OCI-LY1 (cell line): Measurements from ENCODE around the gene RBM20.

Experiments
- H2AFZ ChIP-seq: fragments of 200-600 bp; sonication (generic), shearing (Covaris generic); 2 replicates; pipeline ENCODE4 v1.6.0; 2014; ENCODE audit warnings: antibody characterized with exemption, mild to moderate bottlenecking, low read length
- H3F3A ChIP-seq: fragments of 200-600 bp; sonication (generic), shearing (Covaris generic); 2 replicates; pipeline ENCODE4 v1.6.0; 2014; ENCODE audit warnings: mild to moderate bottlenecking, antibody characterized with exemption, low read length, moderate library complexity; ENCODE audit not compliant: insufficient read depth
- H3K27ac ChIP-seq: fragments of 200-600 bp; sonication (generic); 2 replicates; pipeline ENCODE4 v1.5.1; 2014; ENCODE audit warnings: low read length, mixed run types, mild to moderate bottlenecking, low read depth; ENCODE audit not compliant: poor library complexity, severe bottlenecking
- H3K27me3 ChIP-seq: fragments of 200-600 bp; sonication (generic); 2 replicates; pipeline ENCODE4 v1.6.0; 2014; ENCODE audit warnings: antibody characterized with exemption, mild to moderate bottlenecking, low read length, moderate library complexity; ENCODE audit not compliant: insufficient read depth
- H3K36me3 ChIP-seq: fragments of 200-600 bp; sonication (generic); 2 replicates; pipeline ENCODE4 v1.6.1; 2014; ENCODE audit warnings: mild to moderate bottlenecking, antibody characterized with exemption, low read length, moderate library complexity, mixed read lengths; ENCODE audit not compliant: insufficient read depth
- H3K4me1 ChIP-seq: fragments of 200-600 bp; sonication (generic); 2 replicates; pipeline ENCODE4 v1.5.1; 2014; ENCODE audit warnings: mild to moderate bottlenecking, low read length, moderate library complexity; ENCODE audit not compliant: insufficient read depth, severe bottlenecking
- H3K4me2 ChIP-seq: fragments of 200-600 bp; sonication (generic), shearing (Covaris generic); 2 replicates; pipeline ENCODE4 v1.6.1; 2014; ENCODE audit warnings: low read length
- H3K4me3 ChIP-seq: fragments of 200-600 bp; sonication (generic); 2 replicates; pipeline ENCODE4 v1.5.1; 2014; ENCODE audit warnings: low read length, low read depth, mild to moderate bottlenecking, mixed read lengths; ENCODE audit not compliant: poor library complexity, severe bottlenecking
- H3K79me2 ChIP-seq: fragments of 200-600 bp; shearing (Covaris generic); 2 replicates; pipeline ENCODE4 v1.6.1; 2016; ENCODE audit warnings: mixed run types, low read length, mixed read lengths; ENCODE audit not compliant: insufficient read depth
- H3K9ac ChIP-seq: fragments of 200-600 bp; sonication (generic), shearing (Covaris generic); 2 replicates; pipeline ENCODE4 v1.6.1; 2014; ENCODE audit warnings: mild to moderate bottlenecking, low read length, mixed read lengths
- H3K9me2 ChIP-seq: fragments of 200-600 bp; sonication (generic), shearing (Covaris generic); 2 replicates; pipeline ENCODE4 v1.6.1; 2014; ENCODE audit warnings: low read depth, mild to moderate bottlenecking, low read length, mixed read lengths
- H3K9me3 ChIP-seq: fragments of 200-600 bp; shearing (Covaris generic); 2 replicates; pipeline ENCODE4 v1.6.1; 2014; ENCODE audit warnings: low read length, mixed read lengths
- H4K20me1 ChIP-seq: fragments of 200-600 bp; sonication (generic), shearing (Covaris generic); 2 replicates; pipeline ENCODE4 v1.6.0; 2016; ENCODE audit warnings: mild to moderate bottlenecking, low read length; ENCODE audit not compliant: insufficient read depth
- EZH2 ChIP-seq: fragments of 200-600 bp; sonication (generic), shearing (Covaris generic); IDR thresholded peaks from 2 replicates; pipeline ENCODE4 v1.8.0; 2017; ENCODE audit warnings: borderline replicate concordance, mixed run types, mild to moderate bottlenecking, antibody characterized with exemption, low read length, moderate library complexity, mixed read lengths
- TF ChIP-seq, protein P1 (sequence below): fragments of 200-600 bp; sonication (generic), shearing (Covaris generic); IDR thresholded peaks from 2 replicates; pipeline ENCODE4 v1.5.1; 2017; ENCODE audit warnings: mild to moderate bottlenecking, antibody characterized with exemption, low read length, moderate library complexity, mixed read lengths

Gene RBM20

DNA sequence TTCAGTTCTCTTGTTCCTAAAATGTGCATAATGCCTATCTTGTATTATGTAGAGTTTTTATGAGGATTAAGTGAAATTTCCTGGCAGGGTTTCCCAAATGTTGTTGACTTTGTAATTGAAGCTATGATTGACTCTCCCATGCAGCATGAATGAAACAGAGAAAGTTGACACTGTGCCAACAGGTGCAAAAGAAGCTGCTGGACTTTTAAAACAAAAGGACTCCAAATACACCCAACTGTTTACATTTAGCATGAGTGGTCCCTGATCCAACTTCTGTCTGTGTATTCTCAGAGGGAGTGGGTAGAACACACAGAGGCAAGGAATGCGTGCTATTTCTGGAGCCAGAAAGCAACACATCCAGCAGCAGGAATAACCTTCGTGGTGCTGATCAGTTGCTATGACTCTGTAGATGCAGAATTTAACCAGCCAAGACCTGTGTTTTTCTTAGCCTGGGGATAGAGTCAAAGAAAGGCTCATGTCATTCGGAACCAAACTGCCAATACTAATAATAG, 14.4 kb upstream of the RBM20 start:
- no peaks in the 10 kb centered on the region for H3K36me3 ChIP-seq
- TF ChIP-seq, protein P1, sequence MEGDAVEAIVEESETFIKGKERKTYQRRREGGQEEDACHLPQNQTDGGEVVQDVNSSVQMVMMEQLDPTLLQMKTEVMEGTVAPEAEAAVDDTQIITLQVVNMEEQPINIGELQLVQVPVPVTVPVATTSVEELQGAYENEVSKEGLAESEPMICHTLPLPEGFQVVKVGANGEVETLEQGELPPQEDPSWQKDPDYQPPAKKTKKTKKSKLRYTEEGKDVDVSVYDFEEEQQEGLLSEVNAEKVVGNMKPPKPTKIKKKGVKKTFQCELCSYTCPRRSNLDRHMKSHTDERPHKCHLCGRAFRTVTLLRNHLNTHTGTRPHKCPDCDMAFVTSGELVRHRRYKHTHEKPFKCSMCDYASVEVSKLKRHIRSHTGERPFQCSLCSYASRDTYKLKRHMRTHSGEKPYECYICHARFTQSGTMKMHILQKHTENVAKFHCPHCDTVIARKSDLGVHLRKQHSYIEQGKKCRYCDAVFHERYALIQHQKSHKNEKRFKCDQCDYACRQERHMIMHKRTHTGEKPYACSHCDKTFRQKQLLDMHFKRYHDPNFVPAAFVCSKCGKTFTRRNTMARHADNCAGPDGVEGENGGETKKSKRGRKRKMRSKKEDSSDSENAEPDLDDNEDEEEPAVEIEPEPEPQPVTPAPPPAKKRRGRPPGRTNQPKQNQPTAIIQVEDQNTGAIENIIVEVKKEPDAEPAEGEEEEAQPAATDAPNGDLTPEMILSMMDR, result no peak
- TF ChIP-seq EZH2, result no peak
- H3K9me3 ChIP-seq, result no peaks in the 10 kb centered on the region
- H3K79me2 ChIP-seq, result no peaks in the 10 kb centered on the region
- H2AFZ ChIP-seq, result no peak overlapping the region
- no peaks in the 10 kb centered on the region for H3F3A ChIP-seq
- H4K20me1 ChIP-seq, result no peaks in the 10 kb centered on the region
- no peaks in the 10 kb centered on the region for H3K27me3 ChIP-seq
- no peak overlapping the region for H3K4me3 ChIP-seq
- no peaks in the 10 kb centered on the region for H3K9me2 ChIP-seq
- peak overlapping the region; percentile 47 for H3K27ac ChIP-seq
- peaks cover 23% of the 10 kb centered on the region for H3K4me1 ChIP-seq
- H3K9ac ChIP-seq, result no peak overlapping the region
- no peak overlapping the region; the same call in 1 of the 2 replicates for H3K4me2 ChIP-seq

DNA sequence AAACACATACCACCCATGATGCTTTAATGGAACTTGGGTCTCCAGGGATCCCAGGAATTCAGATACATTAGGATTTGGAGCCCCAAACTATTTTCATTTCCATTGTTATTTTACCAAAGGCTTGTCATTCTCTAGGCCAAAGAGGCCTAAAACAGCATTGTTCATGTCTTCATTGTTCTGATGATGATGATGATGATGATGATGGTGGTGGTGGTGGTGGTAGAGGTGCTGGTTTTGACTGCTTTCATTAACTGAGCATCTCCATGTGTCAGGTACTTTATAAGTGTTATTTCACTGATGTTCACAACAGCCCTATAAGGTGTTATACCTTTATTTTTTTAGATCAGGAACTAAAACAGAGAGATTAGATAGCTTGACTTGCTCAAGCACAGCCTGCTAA, 12.2 kb upstream of the RBM20 start:
- Histone ChIP-seq H4K20me1 (no peaks in the 10 kb centered on the region), H3F3A (no peaks in the 10 kb centered on the region), H3K27ac (peak overlapping the region; percentile 50), H3K36me3 (no peaks in the 10 kb centered on the region), H3K9ac (no peak overlapping the region), H3K9me3 (no peaks in the 10 kb centered on the region), H3K27me3 (no peaks in the 10 kb centered on the region), H2AFZ (no peak overlapping the region), H3K9me2 (no peaks in the 10 kb centered on the region), H3K4me2 (no peak overlapping the region), H3K4me3 (no peak overlapping the region), H3K4me1 (peaks cover 44% of the 10 kb centered on the region), H3K79me2 (no peaks in the 10 kb centered on the region)
- TF ChIP-seq, protein P1, result no peak
- TF ChIP-seq EZH2, result no peak

DNA sequence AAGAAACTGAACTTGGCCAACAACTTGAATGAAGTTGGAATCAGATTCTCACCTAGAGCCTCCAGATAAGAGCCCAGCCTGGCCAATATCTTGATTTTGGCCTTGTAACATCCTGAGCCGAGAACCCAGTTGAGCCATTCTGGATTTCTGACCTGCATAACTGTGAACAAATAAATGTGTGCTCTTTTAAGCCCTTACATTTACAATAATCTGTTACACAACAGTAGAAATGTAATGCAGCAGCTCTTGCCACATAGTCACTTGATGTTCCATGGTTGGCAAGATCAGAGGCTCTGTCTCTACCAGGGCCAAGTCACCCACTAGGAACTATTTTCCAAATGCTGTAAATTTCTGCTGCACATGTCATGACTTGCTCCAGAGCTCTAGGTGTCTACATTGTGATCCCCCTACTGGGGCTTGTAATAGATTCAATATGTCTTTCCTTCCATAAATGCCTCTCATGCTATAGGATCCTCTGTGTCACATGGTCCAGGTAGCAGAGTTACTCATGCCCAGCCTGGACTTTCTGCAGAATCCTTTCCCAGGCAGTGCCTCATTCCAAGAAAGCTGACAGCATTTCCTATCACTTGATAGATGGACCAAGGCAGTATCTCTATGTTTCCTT, 11.4 kb upstream of the RBM20 start:
- Histone ChIP-seq H3K79me2 (no peaks in the 10 kb centered on the region), H4K20me1 (no peaks in the 10 kb centered on the region), H3K9me2 (no peaks in the 10 kb centered on the region), H2AFZ (no peak overlapping the region), H3F3A (no peaks in the 10 kb centered on the region), H3K27me3 (no peaks in the 10 kb centered on the region), H3K9me3 (no peaks in the 10 kb centered on the region), H3K4me2 (no peak overlapping the region), H3K9ac (no peak overlapping the region), H3K27ac (peak overlapping the region; percentile 50), H3K4me1 (peaks cover 46% of the 10 kb centered on the region), H3K4me3 (no peak overlapping the region), H3K36me3 (no peaks in the 10 kb centered on the region)
- no peak for TF ChIP-seq EZH2
- TF ChIP-seq, protein P1, result no peak
